ENCODE measurements around the gene OLIG1.

The OLIG1 gene, protein sequence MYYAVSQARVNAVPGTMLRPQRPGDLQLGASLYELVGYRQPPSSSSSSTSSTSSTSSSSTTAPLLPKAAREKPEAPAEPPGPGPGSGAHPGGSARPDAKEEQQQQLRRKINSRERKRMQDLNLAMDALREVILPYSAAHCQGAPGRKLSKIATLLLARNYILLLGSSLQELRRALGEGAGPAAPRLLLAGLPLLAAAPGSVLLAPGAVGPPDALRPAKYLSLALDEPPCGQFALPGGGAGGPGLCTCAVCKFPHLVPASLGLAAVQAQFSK

DNA sequence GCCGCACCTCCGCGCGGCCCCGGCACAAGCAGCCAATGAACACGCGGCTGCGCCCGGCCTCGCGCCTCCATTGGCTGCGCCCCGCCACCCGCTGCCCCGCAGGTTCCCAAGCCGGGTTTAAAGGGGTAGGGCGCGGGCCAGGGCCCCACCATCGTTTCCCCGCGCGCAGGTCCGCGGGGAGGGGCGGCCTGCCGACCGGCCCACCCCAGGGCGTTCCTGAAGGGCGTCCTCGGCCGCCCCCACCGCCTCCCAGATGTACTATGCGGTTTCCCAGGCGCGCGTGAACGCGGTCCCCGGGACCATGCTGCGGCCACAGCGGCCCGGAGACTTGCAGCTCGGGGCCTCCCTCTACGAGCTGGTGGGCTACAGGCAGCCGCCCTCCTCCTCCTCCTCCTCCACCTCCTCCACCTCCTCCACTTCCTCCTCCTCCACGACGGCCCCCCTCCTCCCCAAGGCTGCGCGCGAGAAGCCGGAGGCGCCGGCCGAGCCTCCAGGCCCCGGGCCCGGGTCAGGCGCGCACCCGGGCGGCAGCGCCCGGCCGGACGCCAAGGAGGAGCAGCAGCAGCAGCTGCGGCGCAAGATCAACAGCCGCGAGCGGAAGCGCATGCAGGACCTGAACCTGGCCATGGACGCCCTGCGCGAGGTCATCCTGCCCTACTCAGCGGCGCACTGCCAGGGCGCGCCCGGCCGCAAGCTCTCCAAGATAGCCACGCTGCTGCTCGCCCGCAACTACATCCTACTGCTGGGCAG, at the start of gene OLIG1:
Gene OLIG1, plus strand, starts transcription at position 148 of the 750 bp plus-strand sequence. Its CDS starts 106 bp downstream, at position 254.
- Histone ChIP-seq H3K4me3 (ENCODE audit: low read depth, low read length) (no peak within 1 kb of the TSS), H3K27me3 (replicated peaks) (peaks cover 92% of the 10 kb centered on the region)
- DNase-seq, result no peak

DNA sequence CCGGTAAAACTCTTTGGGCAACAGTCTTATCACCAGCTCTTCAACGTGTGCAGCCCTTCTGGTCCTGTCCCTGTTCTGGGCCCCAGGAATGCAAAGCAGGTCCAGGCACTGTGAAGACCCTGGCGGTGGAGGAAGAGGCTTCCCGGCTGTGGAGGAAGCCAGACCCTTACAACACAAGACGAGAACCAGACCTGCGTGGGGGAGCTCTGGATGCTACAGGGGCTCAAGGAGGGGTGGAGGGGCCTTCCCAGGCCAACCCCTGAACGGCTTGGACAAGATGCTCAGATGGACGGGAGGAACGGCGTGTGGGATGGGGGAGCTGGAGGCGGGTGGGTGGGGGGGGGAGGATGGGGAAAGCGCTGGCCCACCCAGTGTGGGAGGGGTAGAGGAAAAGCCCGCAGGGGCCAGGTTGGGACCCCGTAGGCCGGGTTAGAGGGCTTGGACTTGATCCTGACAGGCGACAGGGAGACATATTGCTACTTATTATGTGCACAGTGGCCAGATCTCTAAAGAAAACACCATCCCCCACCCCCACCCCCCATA, 49.3 kb upstream of the OLIG1 start:
- H3K4me3 ChIP-seq (ENCODE audit: low read depth, low read length), result no peak overlapping the region
- in situ Hi-C loops (cut with HindIII; ENCODE audit: low pct_ligation_motif_present, low sequenced_read_pairs), result no loop called here
- H3K27me3 ChIP-seq (replicated peaks), result peaks cover 82% of the 10 kb centered on the region

More for the DNA sequence above, at the start of gene OLIG1:
- no peaks in the 10 kb centered on the region for H3K36me3 ChIP-seq (replicated peaks)
- TF ChIP-seq, protein P1, sequence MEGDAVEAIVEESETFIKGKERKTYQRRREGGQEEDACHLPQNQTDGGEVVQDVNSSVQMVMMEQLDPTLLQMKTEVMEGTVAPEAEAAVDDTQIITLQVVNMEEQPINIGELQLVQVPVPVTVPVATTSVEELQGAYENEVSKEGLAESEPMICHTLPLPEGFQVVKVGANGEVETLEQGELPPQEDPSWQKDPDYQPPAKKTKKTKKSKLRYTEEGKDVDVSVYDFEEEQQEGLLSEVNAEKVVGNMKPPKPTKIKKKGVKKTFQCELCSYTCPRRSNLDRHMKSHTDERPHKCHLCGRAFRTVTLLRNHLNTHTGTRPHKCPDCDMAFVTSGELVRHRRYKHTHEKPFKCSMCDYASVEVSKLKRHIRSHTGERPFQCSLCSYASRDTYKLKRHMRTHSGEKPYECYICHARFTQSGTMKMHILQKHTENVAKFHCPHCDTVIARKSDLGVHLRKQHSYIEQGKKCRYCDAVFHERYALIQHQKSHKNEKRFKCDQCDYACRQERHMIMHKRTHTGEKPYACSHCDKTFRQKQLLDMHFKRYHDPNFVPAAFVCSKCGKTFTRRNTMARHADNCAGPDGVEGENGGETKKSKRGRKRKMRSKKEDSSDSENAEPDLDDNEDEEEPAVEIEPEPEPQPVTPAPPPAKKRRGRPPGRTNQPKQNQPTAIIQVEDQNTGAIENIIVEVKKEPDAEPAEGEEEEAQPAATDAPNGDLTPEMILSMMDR (IDR thresholded peaks at IDR 0.05; ENCODE audit: low read depth, low read length, missing control alignments), result no peak
- in situ Hi-C loops (cut with HindIII; ENCODE audit: low pct_ligation_motif_present, low sequenced_read_pairs), result no loop called here
- no peak within 1 kb of the TSS for H3K27ac ChIP-seq

DNA sequence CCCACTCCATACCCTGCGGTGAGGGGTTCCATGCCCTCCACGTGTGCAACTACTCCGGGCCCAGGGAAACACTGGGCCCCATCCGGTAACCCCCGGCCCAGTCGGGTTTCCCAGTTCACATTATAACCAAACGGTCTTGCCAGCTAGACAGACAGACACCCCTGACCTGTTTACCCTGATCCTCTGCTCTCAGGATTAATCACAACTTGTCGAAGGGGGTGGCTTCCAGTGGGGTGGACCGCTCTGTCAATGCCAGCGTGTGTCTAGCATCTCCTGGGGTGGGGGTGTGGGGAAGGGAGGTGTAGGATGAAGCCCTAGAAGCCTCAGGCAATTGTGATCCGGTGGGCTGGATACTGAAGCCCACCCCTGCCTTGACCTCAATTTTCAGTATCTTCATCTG, 48.8 kb upstream of the OLIG1 start:
- no peak for DNase-seq
- Histone ChIP-seq H3K36me3 (replicated peaks) (no peaks in the 10 kb centered on the region), H3K27ac (no peak overlapping the region), H3K4me3 (ENCODE audit: low read depth, low read length) (no peak overlapping the region), H3K27me3 (replicated peaks) (peaks cover 83% of the 10 kb centered on the region)
- in situ Hi-C loops (cut with HindIII; ENCODE audit: low pct_ligation_motif_present, low sequenced_read_pairs), result no loop called here
- TF ChIP-seq, protein P1 (IDR thresholded peaks at IDR 0.05; ENCODE audit: low read depth, low read length, missing control alignments), result no peak

More for the DNA sequence above, 49.3 kb upstream of the OLIG1 start:
- Histone ChIP-seq H3K36me3 (replicated peaks) (no peaks in the 10 kb centered on the region), H3K27ac (no peak overlapping the region)
- TF ChIP-seq, protein P1 (IDR thresholded peaks at IDR 0.05; ENCODE audit: low read depth, low read length, missing control alignments), result no peak
- DNase-seq, result no peak

DNA sequence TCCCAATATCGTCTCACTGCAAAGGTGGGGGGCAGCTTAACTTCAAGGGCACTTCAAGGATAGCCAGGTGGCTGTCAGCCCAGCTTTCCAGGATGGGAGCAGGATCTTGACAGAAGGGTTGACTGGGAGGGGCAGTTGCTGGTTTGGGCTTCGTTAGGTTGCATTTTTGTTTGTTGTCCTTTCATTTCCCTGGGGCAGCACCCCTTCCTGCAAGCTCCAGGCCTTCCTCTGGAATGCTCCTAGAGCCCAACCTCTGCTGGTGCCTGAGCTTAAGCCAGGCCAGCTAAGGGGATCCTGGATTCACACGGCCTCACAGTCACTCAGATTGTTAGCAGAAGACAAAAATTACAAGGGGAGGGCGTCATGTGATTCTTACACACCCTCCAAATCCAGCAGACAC, 48.3 kb upstream of the OLIG1 start:
- TF ChIP-seq, protein P1 (IDR thresholded peaks at IDR 0.05; ENCODE audit: low read depth, low read length, missing control alignments), result no peak
- H3K27me3 ChIP-seq (replicated peaks), result peaks cover 88% of the 10 kb centered on the region
- H3K36me3 ChIP-seq (replicated peaks), result no peaks in the 10 kb centered on the region
- in situ Hi-C loops (cut with HindIII; ENCODE audit: low pct_ligation_motif_present, low sequenced_read_pairs), result no loop called here
- DNase-seq, result no peak
- no peak overlapping the region for H3K4me3 ChIP-seq (ENCODE audit: low read depth, low read length)
- H3K27ac ChIP-seq, result no peak overlapping the region

DNA sequence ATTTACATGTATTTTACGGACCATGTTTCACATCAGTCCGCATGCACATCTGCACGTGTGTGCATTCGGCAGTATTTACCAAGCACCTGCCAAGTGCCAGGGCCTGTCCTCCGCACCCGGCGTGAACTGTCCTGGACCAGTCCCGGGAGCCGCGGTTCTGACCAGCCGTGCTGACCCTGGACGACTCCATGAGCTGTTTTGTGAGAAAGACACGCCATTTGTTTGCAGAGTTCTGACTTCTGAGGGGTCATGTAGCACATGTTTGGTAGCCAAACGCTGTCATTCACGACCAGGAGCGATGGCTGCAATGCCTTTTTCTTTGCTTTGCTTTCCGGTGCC, 47.5 kb upstream of the OLIG1 start:
- no peak overlapping the region for H3K27ac ChIP-seq
- no peak overlapping the region for H3K4me3 ChIP-seq (ENCODE audit: low read depth, low read length)
- no peak for DNase-seq
- H3K36me3 ChIP-seq (replicated peaks), result no peaks in the 10 kb centered on the region
- H3K27me3 ChIP-seq (replicated peaks), result peaks cover 96% of the 10 kb centered on the region
- in situ Hi-C loops (cut with HindIII; ENCODE audit: low pct_ligation_motif_present, low sequenced_read_pairs), result no loop called here
- TF ChIP-seq, protein P1 (IDR thresholded peaks at IDR 0.05; ENCODE audit: low read depth, low read length, missing control alignments), result no peak

All from brain microvascular endothelial cell (primary cell).